ENCODE results near the gene PPP2R5E. TPM values are rescaled to one million over a fixed set of nuclear protein-coding genes. Genes with fewer than 3 reads are reported as not detected.

The PPP2R5E gene
- total RNA-seq, 1 donor from 2014 or later, result 55.3 TPM

DNA sequence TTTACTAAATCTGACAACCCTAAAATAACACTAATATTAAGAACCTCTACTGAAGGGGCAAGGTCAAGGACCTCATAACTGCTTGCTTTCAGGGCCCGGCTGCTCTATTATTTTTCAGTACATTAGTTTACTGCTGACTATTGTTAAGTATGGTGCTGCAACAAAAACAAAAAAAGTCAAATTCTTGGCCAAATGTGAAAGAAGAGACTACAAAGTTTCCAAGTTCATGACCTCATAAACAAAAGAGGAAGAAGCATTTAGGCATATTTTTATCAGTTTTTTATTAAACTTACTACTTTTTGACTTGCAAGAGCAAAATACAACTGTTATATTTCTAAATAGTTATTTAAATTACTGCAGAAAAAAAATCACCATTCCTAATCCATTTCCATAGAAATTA is 114.7 kb downstream of the PPP2R5E start:
- H3K9me3 Mint-ChIP-seq (ENCODE audit: low read depth), result no peaks in the 10 kb centered on the region
- TF ChIP-seq, protein P1, sequence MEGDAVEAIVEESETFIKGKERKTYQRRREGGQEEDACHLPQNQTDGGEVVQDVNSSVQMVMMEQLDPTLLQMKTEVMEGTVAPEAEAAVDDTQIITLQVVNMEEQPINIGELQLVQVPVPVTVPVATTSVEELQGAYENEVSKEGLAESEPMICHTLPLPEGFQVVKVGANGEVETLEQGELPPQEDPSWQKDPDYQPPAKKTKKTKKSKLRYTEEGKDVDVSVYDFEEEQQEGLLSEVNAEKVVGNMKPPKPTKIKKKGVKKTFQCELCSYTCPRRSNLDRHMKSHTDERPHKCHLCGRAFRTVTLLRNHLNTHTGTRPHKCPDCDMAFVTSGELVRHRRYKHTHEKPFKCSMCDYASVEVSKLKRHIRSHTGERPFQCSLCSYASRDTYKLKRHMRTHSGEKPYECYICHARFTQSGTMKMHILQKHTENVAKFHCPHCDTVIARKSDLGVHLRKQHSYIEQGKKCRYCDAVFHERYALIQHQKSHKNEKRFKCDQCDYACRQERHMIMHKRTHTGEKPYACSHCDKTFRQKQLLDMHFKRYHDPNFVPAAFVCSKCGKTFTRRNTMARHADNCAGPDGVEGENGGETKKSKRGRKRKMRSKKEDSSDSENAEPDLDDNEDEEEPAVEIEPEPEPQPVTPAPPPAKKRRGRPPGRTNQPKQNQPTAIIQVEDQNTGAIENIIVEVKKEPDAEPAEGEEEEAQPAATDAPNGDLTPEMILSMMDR (IDR thresholded peaks at IDR 0.05; ENCODE audit: unreplicated experiment), result no peak
- no peak overlapping the region for H3K27ac Mint-ChIP-seq
- no peak overlapping the region for H3K4me3 Mint-ChIP-seq (ENCODE audit: low read depth)
- H3K27me3 Mint-ChIP-seq, result no peaks in the 10 kb centered on the region
- no peak for DNase-seq (ENCODE audit: low spot score, unreplicated experiment)
- H3K36me3 Mint-ChIP-seq (ENCODE audit: insufficient read depth), result no peaks in the 10 kb centered on the region
- peaks cover 10% of the 10 kb centered on the region for H3K4me1 Mint-ChIP-seq (ENCODE audit: low read depth)

DNA sequence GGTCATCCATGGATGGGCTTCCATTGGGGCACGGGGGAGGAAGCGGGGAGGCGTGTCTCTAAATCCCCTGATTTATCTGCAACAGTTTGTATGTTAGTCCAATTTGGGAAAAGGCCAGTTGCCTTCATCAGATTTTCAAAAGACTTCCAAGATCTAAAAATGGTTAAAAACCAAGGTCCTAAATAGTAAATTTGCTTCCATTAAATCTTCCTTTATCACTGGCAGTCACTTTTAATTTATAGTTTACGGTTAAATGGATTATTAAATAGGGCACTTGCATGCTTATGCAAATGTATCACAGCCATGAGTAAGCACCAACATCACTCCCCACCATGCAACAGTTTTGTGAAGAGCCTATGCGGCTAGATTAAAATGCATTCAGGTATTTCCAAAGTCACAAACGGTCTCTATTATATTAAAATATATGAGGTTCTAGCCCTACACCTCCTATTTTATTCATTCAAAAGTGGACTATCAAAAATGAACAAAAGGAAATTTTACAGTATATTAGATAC is 116.3 kb downstream of the PPP2R5E start:
- Mint-ChIP-seq H3K36me3 (ENCODE audit: insufficient read depth) (peaks cover 1% of the 10 kb centered on the region), H3K27me3 (no peaks in the 10 kb centered on the region), H3K27ac (peak overlapping the region; percentile 61), H3K9me3 (ENCODE audit: low read depth) (no peaks in the 10 kb centered on the region), H3K4me1 (ENCODE audit: low read depth) (peaks cover 2% of the 10 kb centered on the region), H3K4me3 (ENCODE audit: low read depth) (no peak overlapping the region)
- TF ChIP-seq, protein P1 (IDR thresholded peaks at IDR 0.05; ENCODE audit: unreplicated experiment), result no peak
- no peak for DNase-seq (ENCODE audit: low spot score, unreplicated experiment)

GRCh38 chr14:63423889-63424288 is 119.3 kb downstream of the PPP2R5E start:
- peaks cover 10% of the 10 kb centered on the region for H3K36me3 Mint-ChIP-seq (ENCODE audit: insufficient read depth)
- no peaks in the 10 kb centered on the region for H3K4me1 Mint-ChIP-seq (ENCODE audit: low read depth)
- H3K4me3 Mint-ChIP-seq (ENCODE audit: low read depth), result no peak overlapping the region
- H3K27me3 Mint-ChIP-seq, result no peaks in the 10 kb centered on the region
- H3K9me3 Mint-ChIP-seq (ENCODE audit: low read depth), result no peaks in the 10 kb centered on the region
- no peak for DNase-seq (ENCODE audit: low spot score, unreplicated experiment)
- TF ChIP-seq, protein P1 (IDR thresholded peaks at IDR 0.05; ENCODE audit: unreplicated experiment), result no peak
- H3K27ac Mint-ChIP-seq, result no peak overlapping the region

- Mint-ChIP-seq H3K36me3 (ENCODE audit: insufficient read depth) (peaks cover 10% of the 10 kb centered on the region), H3K4me3 (ENCODE audit: low read depth) (no peak overlapping the region), H3K27ac (no peak overlapping the region), H3K9me3 (ENCODE audit: low read depth) (no peaks in the 10 kb centered on the region), H3K4me1 (ENCODE audit: low read depth) (no peaks in the 10 kb centered on the region), H3K27me3 (no peaks in the 10 kb centered on the region)
- DNase-seq (ENCODE audit: low spot score, unreplicated experiment), result no peak
- TF ChIP-seq, protein P1 (IDR thresholded peaks at IDR 0.05; ENCODE audit: unreplicated experiment), result no peak
Observed at GRCh38 chr14:63423381-63423780, 119.8 kb downstream of the PPP2R5E start.

- Mint-ChIP-seq H3K4me1 (ENCODE audit: low read depth) (no peaks in the 10 kb centered on the region), H3K36me3 (ENCODE audit: insufficient read depth) (peaks cover 10% of the 10 kb centered on the region), H3K4me3 (ENCODE audit: low read depth) (no peak overlapping the region), H3K27me3 (no peaks in the 10 kb centered on the region), H3K27ac (no peak overlapping the region), H3K9me3 (ENCODE audit: low read depth) (no peaks in the 10 kb centered on the region)
- TF ChIP-seq, protein P1 (IDR thresholded peaks at IDR 0.05; ENCODE audit: unreplicated experiment), result no peak
- no peak for DNase-seq (ENCODE audit: low spot score, unreplicated experiment)
Observed at GRCh38 chr14:63421919-63422318, 121.3 kb downstream of the PPP2R5E start.

Measured in progenitor cell of endocrine pancreas (in vitro differentiated cells).